Calu3 (cell line): ENCODE results near the gene SDR42E1. TPM values are rescaled to one million over a fixed set of nuclear protein-coding genes. Genes with fewer than 3 reads are reported as not detected.

Source experiments
- BruUV-seq: library from RNA; stranded (reverse); fragments of 400-500 nt; replicated peaks from 2 replicates; lab custom pipeline; 2021; lab: Mats Ljungman, UMichigan
- CTCF ChIA-PET: fragments of 300-600 bp; sonication (Branson Sonifier 250); formaldehyde crosslinking; loops from one replicate; lab custom pipeline; 2022; ENCODE audit warnings: antibody characterized with exemption; lab: Charles Lee
- DNase-seq: peaks from one replicate; pipeline ENCODE4 v3.0.0; 2022
- H3K27ac Mint-ChIP-seq: one replicate; pipeline ENCODE4 v1.8.0; 2022; ENCODE audit warnings: mixed read lengths; ENCODE audit not compliant: unreplicated experiment
- H3K27me3 Mint-ChIP-seq: one replicate; pipeline ENCODE4 v1.8.0; 2022; ENCODE audit warnings: mixed read lengths; ENCODE audit not compliant: unreplicated experiment
- H3K36me3 Mint-ChIP-seq: one replicate; pipeline ENCODE4 v1.8.0; 2022; ENCODE audit warnings: mild to moderate bottlenecking, moderate library complexity, mixed read lengths; ENCODE audit not compliant: insufficient read depth, unreplicated experiment
- H3K4me1 Mint-ChIP-seq: one replicate; pipeline ENCODE4 v1.8.0; 2022; ENCODE audit warnings: mild to moderate bottlenecking, low read depth, mixed read lengths; ENCODE audit not compliant: unreplicated experiment
- H3K4me3 Mint-ChIP-seq: one replicate; pipeline ENCODE4 v1.8.0; 2022; ENCODE audit warnings: mild to moderate bottlenecking, low read depth, moderate library complexity, mixed read lengths; ENCODE audit not compliant: unreplicated experiment
- H3K9me3 Mint-ChIP-seq: one replicate; pipeline ENCODE4 v1.8.0; 2022; ENCODE audit warnings: low read depth, mixed read lengths; ENCODE audit not compliant: unreplicated experiment
- intact Hi-C: fragments of 100-400 bp; cut with micrococcal nuclease; formaldehyde crosslinking; loops from one replicate; pipeline ENCODE4 v1.10.0; 2022; ENCODE audit not compliant: unreplicated experiment
- total RNA-seq: library from RNA; stranded (reverse); gene quantifications from 2 replicates; pipeline ENCODE4 v1.2.3, GENCODE V29; 2022
- TF ChIP-seq, protein P1 (sequence below): fragments of 200-600 bp; IDR thresholded peaks from one replicate; pipeline ENCODE4 v1.8.0; 2022; ENCODE audit warnings: antibody characterized with exemption; ENCODE audit not compliant: unreplicated experiment

The SDR42E1 gene
- total RNA-seq, 1 experiment from 2014 or later: 34.3 TPM

DNA sequence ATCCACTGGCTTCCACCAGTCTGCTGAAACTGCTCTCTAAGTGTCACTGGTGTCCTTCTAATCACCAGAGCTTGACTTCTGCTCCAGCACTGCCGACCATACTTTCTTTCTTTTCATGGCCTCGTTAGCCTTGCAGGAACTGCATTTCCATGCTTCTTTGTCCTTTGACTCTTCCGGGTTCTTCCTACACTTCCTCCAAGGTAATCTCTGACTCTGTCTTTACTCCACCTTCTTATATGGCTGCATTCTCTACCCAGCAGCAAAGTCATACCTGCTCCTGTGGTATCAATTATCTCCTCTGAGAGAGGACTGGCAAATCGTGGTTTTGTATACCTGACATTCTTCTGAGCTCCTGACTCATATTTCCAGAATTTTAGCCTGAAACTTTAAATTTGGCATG, 30.3 kb upstream of the SDR42E1 start:
- no peak overlapping the region for H3K4me3 Mint-ChIP-seq
- TF ChIP-seq, protein P1, sequence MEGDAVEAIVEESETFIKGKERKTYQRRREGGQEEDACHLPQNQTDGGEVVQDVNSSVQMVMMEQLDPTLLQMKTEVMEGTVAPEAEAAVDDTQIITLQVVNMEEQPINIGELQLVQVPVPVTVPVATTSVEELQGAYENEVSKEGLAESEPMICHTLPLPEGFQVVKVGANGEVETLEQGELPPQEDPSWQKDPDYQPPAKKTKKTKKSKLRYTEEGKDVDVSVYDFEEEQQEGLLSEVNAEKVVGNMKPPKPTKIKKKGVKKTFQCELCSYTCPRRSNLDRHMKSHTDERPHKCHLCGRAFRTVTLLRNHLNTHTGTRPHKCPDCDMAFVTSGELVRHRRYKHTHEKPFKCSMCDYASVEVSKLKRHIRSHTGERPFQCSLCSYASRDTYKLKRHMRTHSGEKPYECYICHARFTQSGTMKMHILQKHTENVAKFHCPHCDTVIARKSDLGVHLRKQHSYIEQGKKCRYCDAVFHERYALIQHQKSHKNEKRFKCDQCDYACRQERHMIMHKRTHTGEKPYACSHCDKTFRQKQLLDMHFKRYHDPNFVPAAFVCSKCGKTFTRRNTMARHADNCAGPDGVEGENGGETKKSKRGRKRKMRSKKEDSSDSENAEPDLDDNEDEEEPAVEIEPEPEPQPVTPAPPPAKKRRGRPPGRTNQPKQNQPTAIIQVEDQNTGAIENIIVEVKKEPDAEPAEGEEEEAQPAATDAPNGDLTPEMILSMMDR: no peak
- no peaks in the 10 kb centered on the region for H3K9me3 Mint-ChIP-seq
- H3K4me1 Mint-ChIP-seq: peaks cover 4% of the 10 kb centered on the region
- CTCF ChIA-PET: no interaction called here
- intact Hi-C loops: no loop called here
- no TSS peak for BruUV-seq
- H3K27ac Mint-ChIP-seq: no peak overlapping the region
- no peak for DNase-seq
- H3K27me3 Mint-ChIP-seq: peaks cover 10% of the 10 kb centered on the region
- H3K36me3 Mint-ChIP-seq: no peaks in the 10 kb centered on the region

DNA sequence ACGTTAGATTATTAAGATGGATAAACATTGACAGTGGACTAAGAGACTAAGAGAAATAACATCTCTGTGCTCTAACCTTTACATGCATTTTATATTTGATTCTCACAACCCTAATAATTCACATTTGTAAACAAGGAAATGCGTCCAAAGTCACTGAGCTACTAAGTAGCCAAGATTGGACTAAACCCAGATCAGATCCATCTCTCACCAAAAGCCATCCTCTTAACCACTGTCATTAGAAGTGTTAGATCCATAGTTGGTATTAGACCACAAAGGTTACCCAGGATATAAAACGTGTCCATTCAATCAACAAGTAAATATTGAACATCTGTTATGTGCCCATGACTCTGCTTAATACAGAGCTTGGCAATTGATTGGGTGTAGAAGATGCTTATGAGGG, 29.0 kb upstream of the SDR42E1 start:
- TF ChIP-seq, protein P1: no peak
- peaks cover 13% of the 10 kb centered on the region for H3K4me1 Mint-ChIP-seq

DNA sequence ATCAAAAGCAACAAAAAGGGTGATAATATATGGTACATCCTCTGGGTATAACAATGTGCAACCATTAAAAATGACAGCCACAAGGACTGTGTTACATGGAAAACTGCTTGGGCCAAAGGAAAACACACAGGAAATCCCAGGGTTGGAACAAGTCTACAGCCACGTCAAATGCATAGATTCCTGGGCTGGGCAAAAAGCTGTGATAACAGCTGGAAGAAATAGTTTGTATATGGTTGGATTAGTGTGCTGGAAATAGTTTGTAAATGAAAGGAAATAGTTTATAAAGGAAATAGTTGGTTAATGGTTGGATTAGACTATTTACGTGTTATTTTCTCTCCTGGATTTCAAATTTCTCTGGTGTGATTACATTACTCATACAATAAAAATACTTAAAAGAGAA, 26.4 kb upstream of the SDR42E1 start:
- Mint-ChIP-seq H3K27ac (no peak overlapping the region), H3K36me3 (peaks cover 16% of the 10 kb centered on the region), H3K4me3 (no peak overlapping the region), H3K9me3 (no peaks in the 10 kb centered on the region), H3K27me3 (peaks cover 10% of the 10 kb centered on the region), H3K4me1 (peaks cover 35% of the 10 kb centered on the region)
- TF ChIP-seq, protein P1: no peak
- intact Hi-C loops: no loop called here
- CTCF ChIA-PET: no interaction called here
- no peak for DNase-seq
- no TSS peak for BruUV-seq

More for the DNA sequence above, 29.0 kb upstream of the SDR42E1 start:
- DNase-seq: no peak
- no TSS peak for BruUV-seq
- no peak overlapping the region for H3K4me3 Mint-ChIP-seq
- intact Hi-C loops: no loop called here
- CTCF ChIA-PET: no interaction called here
- H3K27ac Mint-ChIP-seq: no peak overlapping the region
- peaks cover 9% of the 10 kb centered on the region for H3K36me3 Mint-ChIP-seq
- H3K9me3 Mint-ChIP-seq: no peaks in the 10 kb centered on the region
- H3K27me3 Mint-ChIP-seq: peaks cover 10% of the 10 kb centered on the region

DNA sequence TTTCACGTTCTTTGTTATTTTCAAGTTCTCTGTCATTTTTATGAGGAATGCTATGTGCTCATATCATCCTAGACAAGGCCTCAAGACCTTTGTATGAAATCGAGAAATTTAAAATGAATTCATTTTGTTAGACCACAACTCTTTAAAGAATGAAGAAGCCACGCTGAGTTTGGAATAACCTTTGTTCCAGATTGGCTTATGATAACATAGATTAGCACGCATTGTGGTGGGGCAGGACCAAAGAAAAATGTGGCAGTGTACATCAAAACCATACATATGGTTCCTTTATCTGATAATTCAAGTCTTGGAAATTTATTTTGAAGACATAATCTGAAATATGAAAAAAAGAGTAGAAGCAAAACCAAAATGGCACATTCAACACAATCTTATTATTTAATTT, 26.0 kb upstream of the SDR42E1 start:
- peaks cover 10% of the 10 kb centered on the region for H3K27me3 Mint-ChIP-seq
- peaks cover 16% of the 10 kb centered on the region for H3K36me3 Mint-ChIP-seq
- intact Hi-C loops: no loop called here
- CTCF ChIA-PET: interaction anchor here (0.6 to 1.1 kb wide), 3 partner anchors 11 to 1807 kb away, joined by 3 to 4 read pairs (median 4); no protein-coding TSS in a partner anchor
- H3K4me3 Mint-ChIP-seq: peak overlapping the region; percentile 55
- H3K9me3 Mint-ChIP-seq: no peaks in the 10 kb centered on the region
- H3K27ac Mint-ChIP-seq: no peak overlapping the region
- DNase-seq: no peak
- BruUV-seq: no TSS peak
- TF ChIP-seq, protein P1: no peak
- peaks cover 39% of the 10 kb centered on the region for H3K4me1 Mint-ChIP-seq
